HTERT RPE-1 (cell line): ENCODE measurements around the gene CELF6.
"Not testable (repeated sequence)": the region's sequence is repeated elsewhere in the genome, so short reads cannot be mapped to it uniquely, and the experiment has no call there.

Experiments
- in situ Hi-C: fragments of 300-500 bp; cut with MboI; formaldehyde crosslinking; loops from 4 replicates; pipeline ENCODE4 v1.14.3; 2020; ENCODE audit warnings: low sequenced_read_pairs

The CELF6 gene

GRCh38 chr15:72318408-72318942 is 1.5 kb downstream of the CELF6 start:
- in situ Hi-C loops = no loop called here

GRCh38 chr15:72315706-72316370 is 4.1 kb downstream of the CELF6 start:
- in situ Hi-C loops = no loop called here

- in situ Hi-C loops = no loop called here
Observed at GRCh38 chr15:72313881-72314280, 6.1 kb downstream of the CELF6 start.

GRCh38 chr15:72313448-72313840 is 6.5 kb downstream of the CELF6 start:
- in situ Hi-C loops = no loop called here

- in situ Hi-C loops = no loop called here
Observed at GRCh38 chr15:72312605-72313447, 7.1 kb downstream of the CELF6 start.

- in situ Hi-C loops = no loop called here
Observed at GRCh38 chr15:72307026-72307425, 12.9 kb downstream of the CELF6 start.

- in situ Hi-C loops = no loop called here
Observed at GRCh38 chr15:72306211-72306785, 13.7 kb downstream of the CELF6 start.

- in situ Hi-C loops = no loop called here
Observed at GRCh38 chr15:72304596-72304995, 15.4 kb downstream of the CELF6 start.

- in situ Hi-C loops = no loop called here
Observed at GRCh38 chr15:72302955-72303354, 17.0 kb downstream of the CELF6 start.

- in situ Hi-C loops = no loop called here
Observed at GRCh38 chr15:72289597-72290325, 30.2 kb downstream of the CELF6 start.

GRCh38 chr15:72288796-72289596 is 31.0 kb downstream of the CELF6 start:
- in situ Hi-C loops = no loop called here

- in situ Hi-C loops = no loop called here
Observed at GRCh38 chr15:72285927-72286516, 33.9 kb downstream of the CELF6 start.

GRCh38 chr15:72285402-72285801 is 34.6 kb downstream of the CELF6 start:
- in situ Hi-C loops = no loop called here

GRCh38 chr15:72284781-72285180 is 35.2 kb downstream of the CELF6 start:
- in situ Hi-C loops = no loop called here

GRCh38 chr15:72281713-72282112 is 38.2 kb downstream of the CELF6 start:
- in situ Hi-C loops = no loop called here

GRCh38 chr15:72280751-72281150 is 39.2 kb downstream of the CELF6 start:
- in situ Hi-C loops = no loop called here

- in situ Hi-C loops = no loop called here
Observed at GRCh38 chr15:72278737-72279136, 41.2 kb downstream of the CELF6 start.

- in situ Hi-C loops = no loop called here
Observed at GRCh38 chr15:72276326-72276700, 43.6 kb downstream of the CELF6 start.

- in situ Hi-C loops = not testable (repeated sequence)
Observed at GRCh38 chr15:72275635-72276325, 44.2 kb downstream of the CELF6 start.
